Measurements from ENCODE around the gene SELENOW.
"Not testable (repeated sequence)": the region's sequence is repeated elsewhere in the genome, so short reads cannot be mapped to it uniquely, and the experiment has no call there.

DNA sequence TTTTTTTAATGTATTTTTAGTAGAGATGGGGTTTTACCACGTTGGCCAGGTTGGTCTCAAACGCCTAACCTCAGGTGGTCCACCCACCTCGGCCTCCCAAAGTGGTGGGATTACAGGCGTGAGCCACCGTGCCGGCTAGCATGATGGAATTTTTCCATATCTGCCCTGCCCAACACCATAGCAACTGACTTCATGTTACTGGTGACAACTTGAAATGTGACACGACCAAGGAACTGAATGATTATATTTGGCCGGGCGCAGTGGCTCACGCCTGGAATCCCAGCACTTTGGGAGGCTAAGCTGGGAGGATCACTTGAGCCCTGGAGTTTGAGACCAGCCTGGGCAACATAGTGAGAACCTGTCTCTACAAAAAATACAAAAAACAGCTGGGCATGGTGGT, 8.8 kb downstream of the SELENOW start:
- TF ChIP-seq POLR2AphosphoS5, EP300 (IDR thresholded peaks at IDR 0.05): not testable (repeated sequence)
- TF ChIP-seq, protein P1, sequence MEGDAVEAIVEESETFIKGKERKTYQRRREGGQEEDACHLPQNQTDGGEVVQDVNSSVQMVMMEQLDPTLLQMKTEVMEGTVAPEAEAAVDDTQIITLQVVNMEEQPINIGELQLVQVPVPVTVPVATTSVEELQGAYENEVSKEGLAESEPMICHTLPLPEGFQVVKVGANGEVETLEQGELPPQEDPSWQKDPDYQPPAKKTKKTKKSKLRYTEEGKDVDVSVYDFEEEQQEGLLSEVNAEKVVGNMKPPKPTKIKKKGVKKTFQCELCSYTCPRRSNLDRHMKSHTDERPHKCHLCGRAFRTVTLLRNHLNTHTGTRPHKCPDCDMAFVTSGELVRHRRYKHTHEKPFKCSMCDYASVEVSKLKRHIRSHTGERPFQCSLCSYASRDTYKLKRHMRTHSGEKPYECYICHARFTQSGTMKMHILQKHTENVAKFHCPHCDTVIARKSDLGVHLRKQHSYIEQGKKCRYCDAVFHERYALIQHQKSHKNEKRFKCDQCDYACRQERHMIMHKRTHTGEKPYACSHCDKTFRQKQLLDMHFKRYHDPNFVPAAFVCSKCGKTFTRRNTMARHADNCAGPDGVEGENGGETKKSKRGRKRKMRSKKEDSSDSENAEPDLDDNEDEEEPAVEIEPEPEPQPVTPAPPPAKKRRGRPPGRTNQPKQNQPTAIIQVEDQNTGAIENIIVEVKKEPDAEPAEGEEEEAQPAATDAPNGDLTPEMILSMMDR (IDR thresholded peaks at IDR 0.05), result not testable (repeated sequence)
